Activated T-helper 17 cell treated with anti-CD3 and anti-CD28 coated beads, Interleukin-2, amount 50 U/mL, for 72 hours (primary cell): ENCODE data around the gene HTR3B. TPM values are rescaled to one million over a fixed set of nuclear protein-coding genes. Genes with fewer than 3 reads are reported as not detected.
A peak's percentile ranks its signal among the peaks of the same experiment; 100 is the strongest.
"Not testable (repeated sequence)": the region's sequence is repeated elsewhere in the genome, so short reads cannot be mapped to it uniquely, and the experiment has no call there.

Experiments used
- ATAC-seq: fragments of 150-1000 bp; cut with Tn5 transposase; replicated peaks from 2 replicates; pipeline ENCODE4 v1.10.0; 2021; ENCODE audit warnings: mild to moderate bottlenecking, moderate library complexity
- H3K27ac Mint-ChIP-seq: one replicate; pipeline ENCODE4 v1.8.0; 2022; ENCODE audit warnings: mixed read lengths
- H3K27me3 Mint-ChIP-seq: one replicate; pipeline ENCODE4 v1.8.0; 2022; ENCODE audit warnings: mixed read lengths
- H3K36me3 Mint-ChIP-seq: one replicate; pipeline ENCODE4 v1.8.0; 2022; ENCODE audit warnings: low read depth, mild to moderate bottlenecking, mixed read lengths
- H3K4me1 Mint-ChIP-seq: one replicate; pipeline ENCODE4 v1.8.0; 2022; ENCODE audit warnings: mixed read lengths
- H3K4me3 Mint-ChIP-seq: one replicate; pipeline ENCODE4 v1.8.0; 2022; ENCODE audit warnings: mild to moderate bottlenecking, mixed read lengths
- H3K9me3 Mint-ChIP-seq: one replicate; pipeline ENCODE4 v1.8.0; 2022; ENCODE audit warnings: mixed read lengths
- total RNA-seq, 2 donors: library from RNA; stranded (reverse); gene quantifications; one replicate each; pipeline ENCODE4 v1.2.3, GENCODE V29; 2022

HTR3B gene
- total RNA-seq, 2 donors from 2014 or later, result not detected

GRCh38 chr11:113876074-113876797 is 28.4 kb upstream of the HTR3B start:
- H3K4me1 Mint-ChIP-seq, result peaks cover 24% of the 10 kb centered on the region
- peak overlapping the region; percentile 91 for H3K27ac Mint-ChIP-seq
- peaks cover 20% of the 10 kb centered on the region for H3K36me3 Mint-ChIP-seq
- no peak for ATAC-seq
- H3K27me3 Mint-ChIP-seq, result no peaks in the 10 kb centered on the region
- H3K4me3 Mint-ChIP-seq, result peak overlapping the region; percentile 82
- no peaks in the 10 kb centered on the region for H3K9me3 Mint-ChIP-seq

- H3K27ac Mint-ChIP-seq, result peak overlapping the region; percentile 91
- peaks cover 17% of the 10 kb centered on the region for H3K36me3 Mint-ChIP-seq
- H3K27me3 Mint-ChIP-seq, result no peaks in the 10 kb centered on the region
- no peaks in the 10 kb centered on the region for H3K9me3 Mint-ChIP-seq
- H3K4me3 Mint-ChIP-seq, result peak overlapping the region; percentile 82
- no peak for ATAC-seq
- peaks cover 16% of the 10 kb centered on the region for H3K4me1 Mint-ChIP-seq
Observed at GRCh38 chr11:113876798-113877669, 27.6 kb upstream of the HTR3B start.

- Mint-ChIP-seq H3K4me3 (peak overlapping the region; percentile 82), H3K36me3 (peaks cover 12% of the 10 kb centered on the region), H3K9me3 (no peaks in the 10 kb centered on the region), H3K27ac (peak overlapping the region; percentile 91), H3K27me3 (no peaks in the 10 kb centered on the region), H3K4me1 (peaks cover 16% of the 10 kb centered on the region)
- ATAC-seq, result no peak
Observed at GRCh38 chr11:113877670-113878055, 26.9 kb upstream of the HTR3B start.

- not testable (repeated sequence) for H3K27ac Mint-ChIP-seq, H3K9me3 Mint-ChIP-seq, H3K4me1 Mint-ChIP-seq, ATAC-seq, H3K4me3 Mint-ChIP-seq, H3K27me3 Mint-ChIP-seq
- H3K36me3 Mint-ChIP-seq, result peaks cover 10% of the 10 kb centered on the region
Observed at GRCh38 chr11:113879446-113879845, 25.1 kb upstream of the HTR3B start.

- Mint-ChIP-seq H3K27me3 (no peaks in the 10 kb centered on the region), H3K27ac (no peak overlapping the region), H3K9me3 (no peaks in the 10 kb centered on the region), H3K36me3 (peaks cover under 1% of the 10 kb centered on the region), H3K4me1 (peaks cover 8% of the 10 kb centered on the region), H3K4me3 (no peak overlapping the region)
- ATAC-seq, result no peak
Observed at GRCh38 chr11:113880971-113881370, 23.6 kb upstream of the HTR3B start.

GRCh38 chr11:113881856-113882255 is 22.7 kb upstream of the HTR3B start:
- no peaks in the 10 kb centered on the region for H3K9me3 Mint-ChIP-seq
- no peak overlapping the region for H3K4me3 Mint-ChIP-seq
- H3K4me1 Mint-ChIP-seq, result peaks cover 8% of the 10 kb centered on the region
- H3K36me3 Mint-ChIP-seq, result no peaks in the 10 kb centered on the region
- no peak overlapping the region for H3K27ac Mint-ChIP-seq
- ATAC-seq, result no peak
- no peaks in the 10 kb centered on the region for H3K27me3 Mint-ChIP-seq

GRCh38 chr11:113884361-113884836 is 20.2 kb upstream of the HTR3B start:
- no peak for ATAC-seq
- no peaks in the 10 kb centered on the region for H3K4me1 Mint-ChIP-seq
- H3K36me3 Mint-ChIP-seq, result no peaks in the 10 kb centered on the region
- no peaks in the 10 kb centered on the region for H3K9me3 Mint-ChIP-seq
- H3K4me3 Mint-ChIP-seq, result no peak overlapping the region
- H3K27ac Mint-ChIP-seq, result no peak overlapping the region
- no peaks in the 10 kb centered on the region for H3K27me3 Mint-ChIP-seq

GRCh38 chr11:113885897-113886296 is 18.7 kb upstream of the HTR3B start:
- H3K4me3 Mint-ChIP-seq, result no peak overlapping the region
- H3K27ac Mint-ChIP-seq, result no peak overlapping the region

GRCh38 chr11:113888848-113889247 is 15.7 kb upstream of the HTR3B start:
- Mint-ChIP-seq H3K9me3 (no peaks in the 10 kb centered on the region), H3K36me3 (no peaks in the 10 kb centered on the region)
- no peak for ATAC-seq

More at GRCh38 chr11:113885897-113886296, 18.7 kb upstream of the HTR3B start:
- ATAC-seq, result no peak
- Mint-ChIP-seq H3K27me3 (no peaks in the 10 kb centered on the region), H3K4me1 (no peaks in the 10 kb centered on the region), H3K36me3 (no peaks in the 10 kb centered on the region), H3K9me3 (no peaks in the 10 kb centered on the region)

GRCh38 chr11:113894421-113894996 is 10.1 kb upstream of the HTR3B start:
- Mint-ChIP-seq H3K4me1 (no peaks in the 10 kb centered on the region), H3K4me3 (no peak overlapping the region), H3K36me3 (no peaks in the 10 kb centered on the region), H3K9me3 (no peaks in the 10 kb centered on the region), H3K27me3 (no peaks in the 10 kb centered on the region), H3K27ac (no peak overlapping the region)
- no peak for ATAC-seq

More at GRCh38 chr11:113888848-113889247, 15.7 kb upstream of the HTR3B start:
- H3K4me3 Mint-ChIP-seq, result no peak overlapping the region
- H3K27ac Mint-ChIP-seq, result no peak overlapping the region
- no peaks in the 10 kb centered on the region for H3K4me1 Mint-ChIP-seq
- H3K27me3 Mint-ChIP-seq, result no peaks in the 10 kb centered on the region

- ATAC-seq, result no peak
- Mint-ChIP-seq H3K36me3 (no peaks in the 10 kb centered on the region), H3K4me1 (no peaks in the 10 kb centered on the region), H3K27ac (no peak overlapping the region), H3K9me3 (no peaks in the 10 kb centered on the region), H3K4me3 (no peak overlapping the region), H3K27me3 (no peaks in the 10 kb centered on the region)
Observed at GRCh38 chr11:113895367-113896155, 9.0 kb upstream of the HTR3B start.

- peak; percentile 69 for ATAC-seq
- H3K27ac Mint-ChIP-seq, result no peak overlapping the region
- no peak overlapping the region for H3K4me3 Mint-ChIP-seq
- H3K27me3 Mint-ChIP-seq, result no peaks in the 10 kb centered on the region
- no peaks in the 10 kb centered on the region for H3K36me3 Mint-ChIP-seq
- no peaks in the 10 kb centered on the region for H3K4me1 Mint-ChIP-seq
- H3K9me3 Mint-ChIP-seq, result no peaks in the 10 kb centered on the region
Observed at GRCh38 chr11:113896156-113896879, 8.3 kb upstream of the HTR3B start.

GRCh38 chr11:113901141-113901540 is 3.5 kb upstream of the HTR3B start:
- Mint-ChIP-seq H3K9me3 (no peaks in the 10 kb centered on the region), H3K4me1 (no peaks in the 10 kb centered on the region), H3K36me3 (no peaks in the 10 kb centered on the region), H3K27ac (no peak overlapping the region), H3K27me3 (peaks cover 3% of the 10 kb centered on the region), H3K4me3 (no peak overlapping the region)
- ATAC-seq, result no peak
